IMR-90 (cell line): ENCODE results near the gene FMO1. TPM values are rescaled to one million over a fixed set of nuclear protein-coding genes. Genes with fewer than 3 reads are reported as not detected.

ENCODE experiments used
- ATAC-seq: fragments of 200-7000 bp; cut with Tn5 transposase; 2 replicates; pipeline ENCODE4 v1.9.1; 2020; ENCODE audit warnings: low read depth, mild to moderate bottlenecking, moderate library complexity
- BruUV-seq: library from RNA; stranded (reverse); fragments of 400-500 nt; replicated peaks from 2 replicates; lab custom pipeline; 2021; lab: Mats Ljungman, UMichigan
- CTCF ChIA-PET: fragments of 300-600 bp; formaldehyde crosslinking; extraction: SDS; loops from one replicate; lab custom pipeline; 2021; ENCODE audit warnings: antibody characterized with exemption; lab: Yijun Ruan, JAX
- POLR2A ChIA-PET: fragments of 300-600 bp; sonication (Branson Sonifier 250); formaldehyde crosslinking; loops from one replicate; lab custom pipeline; 2022; ENCODE audit warnings: antibody characterized with exemption; ENCODE audit not compliant: unreplicated experiment; lab: Charles Lee
- DNase-seq: peaks from one replicate; pipeline ENCODE4 v3.0.0; 2013
- H2AFZ ChIP-seq: replicated peaks from 2 replicates; pipeline ENCODE3; 2013; ENCODE audit warnings: low read length, mild to moderate bottlenecking; ENCODE audit not compliant: poor library complexity
- H2AK5ac ChIP-seq: 2 replicates; pipeline ENCODE4 v1.6.1; 2013; ENCODE audit warnings: low read depth, low read length, inconsistent platforms
- H2AK9ac ChIP-seq: replicated peaks from 2 replicates; pipeline ENCODE3; 2013; ENCODE audit warnings: mild to moderate bottlenecking, low read depth, low read length, moderate library complexity; ENCODE audit not compliant: poor library complexity
- H2BK120ac ChIP-seq: 2 replicates; pipeline ENCODE4 v1.6.1; 2013; ENCODE audit warnings: low read depth, low read length, inconsistent platforms
- H2BK15ac ChIP-seq: 3 replicates; pipeline ENCODE4 v1.6.1; 2013; ENCODE audit warnings: low read depth, low read length, inconsistent platforms
- H2BK20ac ChIP-seq: 2 replicates; pipeline ENCODE4 v1.6.1; 2013; ENCODE audit warnings: low read depth, mild to moderate bottlenecking, inconsistent platforms, low read length, moderate library complexity
- H2BK5ac ChIP-seq: 2 replicates; pipeline ENCODE4 v1.6.1; 2013; ENCODE audit warnings: mild to moderate bottlenecking, low read depth, low read length, inconsistent platforms; ENCODE audit not compliant: poor library complexity, severe bottlenecking
- H3K14ac ChIP-seq: replicated peaks from 2 replicates; pipeline ENCODE4 v1.6.1; 2013; ENCODE audit warnings: low read depth, low read length, inconsistent platforms
- H3K18ac ChIP-seq: 2 replicates; pipeline ENCODE4 v1.6.1; 2013; ENCODE audit warnings: low read depth, low read length, control low read depth
- H3K23ac ChIP-seq: 2 replicates; pipeline ENCODE4 v1.6.1; 2013; ENCODE audit warnings: low read depth, low read length, inconsistent platforms
- H3K27ac ChIP-seq: 2 replicates; pipeline ENCODE4 v1.5.1; 2013; ENCODE audit warnings: mild to moderate bottlenecking, control low read depth, low read length; ENCODE audit not compliant: insufficient read depth
- H3K27me3 ChIP-seq: 2 replicates; pipeline ENCODE4 v1.6.1; 2013; ENCODE audit warnings: low read length; ENCODE audit not compliant: control insufficient read depth, insufficient read depth
- H3K36me3 ChIP-seq: 2 replicates; pipeline ENCODE4 v1.6.1; 2013; ENCODE audit warnings: low read length, mixed read lengths; ENCODE audit not compliant: control insufficient read depth, insufficient read depth
- H3K4ac ChIP-seq: 2 replicates; pipeline ENCODE4 v1.6.1; 2013; ENCODE audit warnings: low read depth, low read length, inconsistent platforms
- H3K4me1 ChIP-seq: 2 replicates; pipeline ENCODE4 v1.6.1; 2013; ENCODE audit warnings: low read length, mixed read lengths; ENCODE audit not compliant: control insufficient read depth, insufficient read depth
- H3K4me2 ChIP-seq: 2 replicates; pipeline ENCODE4 v1.6.1; 2013; ENCODE audit warnings: low read depth, mild to moderate bottlenecking, control low read depth, low read length, moderate library complexity
- H3K4me3 ChIP-seq: 2 replicates; pipeline ENCODE4 v1.5.1; 2013; ENCODE audit warnings: low read depth, mild to moderate bottlenecking, control low read depth, low read length, moderate library complexity; ENCODE audit not compliant: insufficient read depth
- H3K56ac ChIP-seq: 2 replicates; pipeline ENCODE4 v1.6.1; 2013; ENCODE audit warnings: low read length, inconsistent platforms; ENCODE audit not compliant: insufficient read depth; ENCODE audit errors: extremely low read depth
- H3K79me1 ChIP-seq, 2 experiments: 2 replicates each; pipeline ENCODE4 v1.6.1; 2013; ENCODE audit warnings: low read length in 2 of 2, inconsistent platforms in 1 of 2, low read depth in 1 of 2
- H3K9ac ChIP-seq: 2 replicates; pipeline ENCODE4 v1.6.1; 2013; ENCODE audit warnings: low read depth, low read length, control low read depth
- H3K9me1 ChIP-seq: 2 replicates; pipeline ENCODE4 v1.6.1; 2013; ENCODE audit warnings: low read length, inconsistent platforms; ENCODE audit not compliant: insufficient read depth
- H3K9me3 ChIP-seq: 2 replicates; pipeline ENCODE4 v1.6.1; 2013; ENCODE audit warnings: low read length; ENCODE audit not compliant: control insufficient read depth, insufficient read depth
- H4K20me1 ChIP-seq: 2 replicates; pipeline ENCODE4 v1.6.1; 2013; ENCODE audit warnings: low read length, inconsistent platforms; ENCODE audit not compliant: insufficient read depth
- H4K5ac ChIP-seq: 2 replicates; pipeline ENCODE4 v1.6.1; 2013; ENCODE audit warnings: mild to moderate bottlenecking, low read depth, low read length, control low read depth
- H4K8ac ChIP-seq, 2 experiments: 2 replicates each; pipeline ENCODE4 v1.6.1; 2013; ENCODE audit warnings: low read depth in 2 of 2, low read length in 2 of 2, control low read depth in 1 of 2, inconsistent platforms in 1 of 2
- H4K91ac ChIP-seq: 2 replicates; pipeline ENCODE4 v1.6.1; 2013; ENCODE audit warnings: low read depth, low read length, inconsistent platforms; ENCODE audit not compliant: insufficient read depth
- CEBPB ChIP-seq: IDR thresholded peaks from 2 replicates; pipeline ENCODE4 v1.6.1; 2012; ENCODE audit warnings: low read depth, low read length, improper control_type of control experiment
- CHD1 ChIP-seq: IDR thresholded peaks from 2 replicates; pipeline ENCODE4 v1.6.1; 2012; ENCODE audit warnings: low read depth, low read length, improper control_type of control experiment
- CTCF ChIP-seq: conservative IDR thresholded peaks from 2 replicates; pipeline ENCODE4 v1.5.1; 2012; ENCODE audit warnings: mild to moderate bottlenecking, low read depth, low read length, improper control_type of control experiment
- ELK1 ChIP-seq: fragments of 150-350 bp; IDR thresholded peaks from 2 replicates; pipeline ENCODE4 v1.6.1; 2016; ENCODE audit warnings: low read depth, mild to moderate bottlenecking, low read length, moderate library complexity, borderline replicate concordance
- MXI1 ChIP-seq: IDR thresholded peaks from 2 replicates; pipeline ENCODE4 v1.6.1; 2012; ENCODE audit warnings: low read depth, mild to moderate bottlenecking, low read length, moderate library complexity, borderline replicate concordance
- NFE2L2 ChIP-seq: fragments of 150-350 bp; IDR thresholded peaks from 2 replicates; pipeline ENCODE4 v1.6.1; 2016; ENCODE audit warnings: low read depth, mild to moderate bottlenecking, low read length
- POLR2A ChIP-seq: IDR thresholded peaks from 2 replicates; pipeline ENCODE4 v1.6.1; 2012; ENCODE audit warnings: mild to moderate bottlenecking, low read depth, low read length
- RAD21 ChIP-seq: IDR thresholded peaks from 2 replicates; pipeline ENCODE4 v1.6.1; 2012; ENCODE audit warnings: low read length, improper control_type of control experiment
- RCOR1 ChIP-seq: IDR thresholded peaks from 2 replicates; pipeline ENCODE4 v1.6.1; 2012; ENCODE audit warnings: mild to moderate bottlenecking, low read length, improper control_type of control experiment; ENCODE audit not compliant: insufficient replicate concordance
- whole genome bisulfite sequencing, 2 experiments: methylation state at CpG; one replicate each; pipeline versions ENCODE4 v1.1.5 to v1.1.7; 2013; ENCODE audit warnings: missing lambda C conversion rate in 2 of 2; ENCODE audit not compliant: insufficient read length in 1 of 2; ENCODE audit errors: extremely low coverage in 2 of 2; 5-methylcytosine and 5-hydroxymethylcytosine counted together
- dilution Hi-C: fragments of 300-500 bp; cut with HindIII; formaldehyde crosslinking; loops from one replicate; pipeline ENCODE4 v1.14.3; 2018; ENCODE audit warnings: low sequenced_read_pairs; ENCODE audit not compliant: unreplicated experiment
- in situ Hi-C: fragments of 300-500 bp; cut with MboI; formaldehyde crosslinking; loops from 3 replicates; pipeline ENCODE4 v1.14.3; 2019; ENCODE audit warnings: low sequenced_read_pairs, inconsistent platforms, mixed read lengths
- intact Hi-C: fragments of 100-400 bp; cut with micrococcal nuclease; formaldehyde crosslinking; loops from 2 replicates; pipeline ENCODE4 v1.10.0; 2022
- polyA plus RNA-seq, 3 experiments: library from polyadenylated mRNA; depleted of rRNA; stranded (reverse); fragments of >200 nt; gene quantifications; 2 replicates each; pipeline ENCODE4 v1.2.3, GENCODE V29; 2012; ENCODE audit warnings: low replicate concordance in 1 of 3
- total RNA-seq: library from RNA; depleted of rRNA; stranded (reverse); fragments of >200 nt; gene quantifications from 2 replicates; pipeline ENCODE4 v1.2.3, GENCODE V29; 2012

FMO1 gene
- total and polyA plus RNA-seq, 2 of the 4 experiments (the other 2 are of a cell fraction): not detected

- Histone ChIP-seq H4K5ac (no peak overlapping the region), H3K4me1 (no peaks in the 10 kb centered on the region), H3K4me3 (no peak overlapping the region), H3K9me1 (no peaks in the 10 kb centered on the region), H3K56ac (no peak overlapping the region), H3K27ac (no peak overlapping the region), H2BK5ac (no peak overlapping the region), H3K4ac (no peak overlapping the region), H4K20me1 (no peaks in the 10 kb centered on the region), H2BK120ac (no peak overlapping the region), H3K27me3 (no peaks in the 10 kb centered on the region), H3K9ac (no peak overlapping the region), H2BK20ac (no peak overlapping the region), H3K4me2 (no peak overlapping the region), H4K8ac (no peak overlapping the region), H3K14ac (no peak overlapping the region), H2AK5ac (no peak overlapping the region), H2AK9ac (no peak overlapping the region), H3K23ac (no peak overlapping the region), H3K18ac (no peak overlapping the region), H3K9me3 (no peaks in the 10 kb centered on the region; the same call in none of the 2 replicates), H3K79me1 (no peaks in the 10 kb centered on the region), H2BK15ac (no peak overlapping the region), H2AFZ (no peak overlapping the region), H3K36me3 (no peaks in the 10 kb centered on the region), H4K91ac (no peak overlapping the region)
- dilution Hi-C loops (no loop called here), in situ Hi-C loops (no loop called here), intact Hi-C loops (no loop called here)
- no TSS peak for BruUV-seq
- DNase-seq (no peak), ATAC-seq (no peak)
- ChIA-PET POLR2A (no interaction called here), CTCF (interaction anchor here (1.6 kb wide), 1 partner anchor 14 kb away, joined by 7 read pairs; no protein-coding TSS in a partner anchor)
- WGBS, 2 experiments: no CpG with 5 or more reads among the region's 4 CpGs
- TF ChIP-seq RCOR1 (no peak), CTCF (no peak), MXI1 (no peak), CEBPB (no peak), RAD21 (no peak), NFE2L2 (no peak), ELK1 (no peak), POLR2A (no peak), CHD1 (no peak)
Measured at GRCh38 chr1:171298696-171299095, 50.4 kb downstream of the FMO1 start.
